IgD-negative memory B cell (primary cell): Measurements from ENCODE around the gene DLG2. TPM values are rescaled to one million over a fixed set of nuclear protein-coding genes. Genes with fewer than 3 reads are reported as not detected.

Source experiments
- H3K27ac Mint-ChIP-seq, 3 donors: one replicate each; pipeline ENCODE4 v1.8.0; 2020 to 2022; ENCODE audit warnings: mild to moderate bottlenecking in 3 of 3, mixed read lengths in 3 of 3, moderate library complexity in 1 of 3
- H3K27me3 Mint-ChIP-seq: one replicate; pipeline ENCODE4 v1.8.0; 2021; ENCODE audit warnings: mixed read lengths
- H3K36me3 Mint-ChIP-seq: one replicate; pipeline ENCODE4 v1.8.0; 2020; ENCODE audit warnings: mild to moderate bottlenecking, mixed read lengths
- H3K4me1 Mint-ChIP-seq, 3 donors: one replicate each; pipeline ENCODE4 v1.8.0; 2020 to 2022; ENCODE audit warnings: mixed read lengths in 3 of 3, mild to moderate bottlenecking in 1 of 3
- H3K4me3 Mint-ChIP-seq, 4 donors: one replicate each; pipeline ENCODE4 v1.8.0; 2020 to 2022; ENCODE audit warnings: mild to moderate bottlenecking in 4 of 4, mixed read lengths in 4 of 4, moderate library complexity in 3 of 4
- H3K9me3 Mint-ChIP-seq, 3 donors: one replicate each; pipeline ENCODE4 v1.8.0; 2020 to 2021; ENCODE audit warnings: mixed read lengths in 3 of 3, mild to moderate bottlenecking in 1 of 3
- polyA plus RNA-seq: library from polyadenylated mRNA; unstranded; fragments of 300-500 nt; fragmentation: Illumina TruSeq; gene quantifications from one replicate; pipeline ENCODE4 v1.2.3, GENCODE V29; 2021

DLG2 gene
- polyA plus RNA-seq, 1 donor from 2014 or later = 2.0 TPM

- Mint-ChIP-seq H3K36me3 (peaks cover 4% of the 10 kb centered on the region), H3K27me3 (no peaks in the 10 kb centered on the region), H3K27ac (no peak overlapping the region), H3K9me3 (peaks cover 2 to 27% (median 23%) of the 10 kb centered on the region in 3 donors), H3K4me1 (peaks cover 0 to 2% (median 0%) of the 10 kb centered on the region in 3 donors), H3K4me3 (no peak overlapping the region)
Observed at GRCh38 chr11:85171648-85172257, 455.4 kb downstream of the DLG2 start.

- no peak overlapping the region for H3K4me3 Mint-ChIP-seq
- H3K4me1 Mint-ChIP-seq = peaks cover 6 to 9% (median 8%) of the 10 kb centered on the region in 3 donors
- H3K9me3 Mint-ChIP-seq = peaks cover 0 to 17% (median 16%) of the 10 kb centered on the region in 3 donors
- no peaks in the 10 kb centered on the region for H3K27me3 Mint-ChIP-seq
- H3K27ac Mint-ChIP-seq = no peak overlapping the region
- peaks cover 4% of the 10 kb centered on the region for H3K36me3 Mint-ChIP-seq
Observed at GRCh38 chr11:85170184-85170583, 457.0 kb downstream of the DLG2 start.

DNA sequence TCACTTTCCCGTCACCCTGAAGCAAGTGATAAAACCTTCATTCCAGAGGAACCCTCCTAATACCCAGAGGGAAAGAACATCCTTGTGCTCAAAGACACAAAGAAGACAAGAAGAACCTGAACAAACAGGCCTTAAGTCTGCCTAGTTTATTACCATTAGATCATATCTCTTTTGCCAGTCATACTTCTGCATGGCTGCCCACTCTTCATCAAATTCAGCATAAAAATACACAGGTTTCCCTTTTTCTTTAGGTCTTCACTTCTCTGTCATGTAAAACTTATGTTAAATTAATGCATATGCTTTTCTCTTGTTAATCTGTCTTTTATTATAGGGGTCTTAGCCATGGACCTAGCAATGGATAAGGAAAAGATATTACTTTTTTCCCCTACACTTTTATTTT lies 459.7 kb downstream of the DLG2 start:
- H3K27me3 Mint-ChIP-seq = no peaks in the 10 kb centered on the region
- peaks cover 11 to 16% (median 13%) of the 10 kb centered on the region in 3 donors for H3K4me1 Mint-ChIP-seq
- no peak overlapping the region for H3K27ac Mint-ChIP-seq
- H3K9me3 Mint-ChIP-seq = peaks cover 0 to 3% (median under 1%) of the 10 kb centered on the region in 3 donors
- H3K4me3 Mint-ChIP-seq = no peak overlapping the region
- no peaks in the 10 kb centered on the region for H3K36me3 Mint-ChIP-seq

- H3K36me3 Mint-ChIP-seq = peaks cover 2% of the 10 kb centered on the region
- no peaks in the 10 kb centered on the region for H3K27me3 Mint-ChIP-seq
- H3K9me3 Mint-ChIP-seq = peaks cover 0 to 2% (median 0%) of the 10 kb centered on the region in 3 donors
- H3K27ac Mint-ChIP-seq = no peak overlapping the region
- H3K4me3 Mint-ChIP-seq = no peak overlapping the region
- H3K4me1 Mint-ChIP-seq = peaks cover 11 to 16% (median 13%) of the 10 kb centered on the region in 3 donors
Observed at GRCh38 chr11:85167038-85167437, 460.1 kb downstream of the DLG2 start.

GRCh38 chr11:85165819-85166218 lies 461.3 kb downstream of the DLG2 start:
- no peaks in the 10 kb centered on the region for H3K27me3 Mint-ChIP-seq
- H3K36me3 Mint-ChIP-seq = peaks cover 3% of the 10 kb centered on the region
- H3K4me1 Mint-ChIP-seq = peaks cover 11 to 16% (median 13%) of the 10 kb centered on the region in 3 donors
- no peak overlapping the region for H3K27ac Mint-ChIP-seq
- H3K4me3 Mint-ChIP-seq = no peak overlapping the region
- H3K9me3 Mint-ChIP-seq = peaks cover 0 to 2% (median 0%) of the 10 kb centered on the region in 3 donors

DNA sequence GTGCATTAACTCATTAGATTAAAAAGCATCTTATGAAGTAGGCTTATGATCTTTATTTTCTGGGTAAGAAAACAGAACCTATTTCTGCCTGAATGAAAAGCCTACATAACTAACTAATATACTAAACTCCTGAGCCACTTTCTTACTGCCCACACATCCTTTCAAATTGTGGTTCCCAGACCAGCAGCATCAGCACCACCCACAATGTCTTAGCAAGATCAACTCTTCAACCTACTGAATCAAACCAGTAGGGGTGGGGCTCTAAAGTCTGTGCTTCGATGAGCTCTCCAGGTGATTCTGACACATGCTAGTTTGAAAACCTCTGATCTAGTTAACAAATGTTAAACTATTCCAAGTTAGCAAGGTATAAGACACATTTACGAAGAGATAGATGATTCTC lies 462.4 kb downstream of the DLG2 start:
- Mint-ChIP-seq H3K4me1 (peaks cover 11 to 16% (median 13%) of the 10 kb centered on the region in 3 donors), H3K36me3 (peaks cover 3% of the 10 kb centered on the region), H3K27me3 (no peaks in the 10 kb centered on the region), H3K4me3 (no peak overlapping the region), H3K27ac (no peak overlapping the region), H3K9me3 (peaks cover 0 to under 1% (median 0%) of the 10 kb centered on the region in 3 donors)

DNA sequence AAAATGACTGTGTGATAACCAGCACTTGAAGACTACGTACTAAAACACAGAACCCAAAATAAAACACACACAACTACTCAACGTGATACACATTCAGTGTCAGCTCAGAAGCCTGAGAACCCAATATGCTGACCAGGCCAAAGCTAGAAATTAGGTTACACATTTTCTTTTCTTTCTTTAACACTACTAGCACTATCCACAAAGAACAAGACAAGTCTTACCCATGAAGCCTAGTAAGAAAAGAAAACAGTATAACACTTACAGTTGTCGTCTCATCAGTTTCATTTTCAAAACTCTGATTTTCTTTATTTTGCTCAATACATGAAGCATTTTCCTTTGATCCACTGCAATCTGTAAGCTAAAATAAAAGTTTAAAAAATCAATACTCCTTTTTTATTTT lies 472.9 kb downstream of the DLG2 start:
- H3K36me3 Mint-ChIP-seq = peaks cover 4% of the 10 kb centered on the region
- no peak overlapping the region for H3K27ac Mint-ChIP-seq
- H3K27me3 Mint-ChIP-seq = no peaks in the 10 kb centered on the region
- peak overlapping the region in 2 of 4 donors; percentile 18 to 29 for H3K4me3 Mint-ChIP-seq
- peaks cover 0 to 3% (median 2%) of the 10 kb centered on the region in 3 donors for H3K4me1 Mint-ChIP-seq
- peaks cover 0 to 9% (median 7%) of the 10 kb centered on the region in 3 donors for H3K9me3 Mint-ChIP-seq

DNA sequence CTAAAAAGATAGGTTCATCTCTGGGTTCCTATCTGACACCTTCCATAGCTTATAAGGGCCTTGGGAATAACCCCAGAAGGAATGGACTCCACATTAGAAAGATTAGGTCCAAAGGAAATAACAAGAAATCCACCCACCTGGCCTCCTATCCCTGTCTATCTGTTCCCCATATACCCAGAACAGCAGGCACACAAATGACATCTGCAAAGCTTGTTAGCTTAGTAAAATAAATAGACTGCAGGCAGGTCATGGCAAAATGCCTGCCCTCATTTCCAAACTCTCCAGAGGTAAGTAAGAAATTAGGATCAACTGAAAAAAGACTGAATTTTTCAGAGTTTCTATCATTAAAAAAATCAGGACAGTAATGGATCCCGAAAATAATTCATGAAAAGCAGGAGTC lies 489.5 kb downstream of the DLG2 start:
- H3K36me3 Mint-ChIP-seq = peaks cover 2% of the 10 kb centered on the region
- peaks cover 0 to 4% (median 3%) of the 10 kb centered on the region in 3 donors for H3K9me3 Mint-ChIP-seq
- no peak overlapping the region for H3K27ac Mint-ChIP-seq
- no peak overlapping the region for H3K4me3 Mint-ChIP-seq
- no peaks in the 10 kb centered on the region for H3K27me3 Mint-ChIP-seq
- peaks cover 0 to 1% (median 0%) of the 10 kb centered on the region in 3 donors for H3K4me1 Mint-ChIP-seq

DNA sequence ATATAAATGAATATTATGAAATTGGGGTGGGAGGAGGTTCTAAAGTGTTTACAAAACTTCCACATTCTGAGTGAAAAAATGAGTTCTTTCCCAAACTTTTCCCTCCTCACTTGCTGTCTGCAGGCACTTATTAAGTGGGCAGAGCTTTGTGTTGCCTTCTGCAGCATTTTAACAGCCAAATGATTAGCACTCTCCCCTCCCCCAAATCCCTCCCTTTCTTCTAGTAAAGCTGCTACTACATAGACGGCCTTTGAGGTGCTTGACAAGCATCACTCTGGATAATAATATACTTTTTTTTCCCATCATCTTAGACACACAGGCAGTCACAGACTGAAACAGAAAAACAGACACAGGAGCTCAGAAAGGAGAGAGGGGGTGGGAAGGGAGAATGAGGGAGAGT lies 493.5 kb downstream of the DLG2 start:
- peaks cover 0 to 1% (median 0%) of the 10 kb centered on the region in 3 donors for H3K4me1 Mint-ChIP-seq
- H3K36me3 Mint-ChIP-seq = peaks cover 2% of the 10 kb centered on the region
- no peaks in the 10 kb centered on the region for H3K27me3 Mint-ChIP-seq
- peaks cover 0 to 3% (median 2%) of the 10 kb centered on the region in 3 donors for H3K9me3 Mint-ChIP-seq
- no peak overlapping the region for H3K4me3 Mint-ChIP-seq
- no peak overlapping the region for H3K27ac Mint-ChIP-seq

DNA sequence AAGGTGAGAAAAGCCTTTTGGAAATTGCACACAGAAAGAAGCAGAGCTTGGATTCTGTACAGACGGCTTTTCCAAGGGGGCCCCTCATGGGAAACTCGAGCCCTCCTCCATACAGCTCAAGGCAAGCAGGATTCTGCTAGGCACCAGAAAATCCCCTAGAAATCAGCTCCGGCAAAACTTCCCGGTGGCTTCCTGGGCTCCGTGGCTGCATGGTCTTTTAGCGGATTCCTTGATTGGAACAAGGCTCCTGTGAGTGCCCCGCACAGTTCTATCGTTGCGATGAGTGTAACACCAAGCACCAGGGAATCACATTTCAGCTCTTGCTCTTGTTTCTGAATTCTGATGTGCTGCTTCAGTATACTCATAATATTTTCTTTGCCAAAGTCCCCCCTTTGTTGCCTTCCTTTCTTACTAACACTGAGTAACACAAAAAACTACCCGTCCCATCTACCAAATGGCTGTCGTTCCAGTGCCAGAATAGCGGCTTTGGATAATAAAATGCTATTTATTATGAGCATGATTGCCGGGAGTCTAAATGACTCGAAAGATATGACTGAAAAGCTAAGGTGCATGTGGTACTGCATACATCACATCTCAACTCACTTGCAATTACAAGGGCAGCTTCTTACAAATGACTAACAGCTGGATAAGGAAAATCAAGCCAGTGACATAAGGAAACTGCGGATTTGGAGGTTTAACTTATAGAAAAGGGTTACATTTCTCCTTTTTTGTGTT lies 494.1 kb downstream of the DLG2 start:
- H3K36me3 Mint-ChIP-seq = peaks cover 2% of the 10 kb centered on the region
- no peak overlapping the region for H3K27ac Mint-ChIP-seq
- peaks cover 0 to 3% (median 2%) of the 10 kb centered on the region in 3 donors for H3K9me3 Mint-ChIP-seq
- peaks cover 0 to 1% (median 0%) of the 10 kb centered on the region in 3 donors for H3K4me1 Mint-ChIP-seq
- H3K4me3 Mint-ChIP-seq = no peak overlapping the region
- H3K27me3 Mint-ChIP-seq = no peaks in the 10 kb centered on the region

DNA sequence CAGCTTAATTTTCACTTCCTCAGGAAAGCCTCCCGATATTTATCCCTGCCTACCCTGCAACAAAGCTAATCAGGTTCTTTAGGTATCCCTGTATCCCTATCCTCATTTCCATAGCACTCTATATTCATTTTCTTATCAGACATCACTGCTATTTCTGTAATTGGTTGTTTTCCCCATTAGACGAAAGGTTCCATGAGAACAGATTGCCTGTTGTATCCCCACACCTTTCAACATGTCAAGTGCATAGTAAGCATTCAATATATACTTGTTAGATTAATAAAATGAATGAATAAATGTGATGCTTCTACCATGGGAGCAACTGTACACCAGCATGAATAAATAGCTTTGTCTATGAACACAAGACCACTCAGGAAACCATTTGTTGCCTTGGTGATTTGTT lies 499.8 kb downstream of the DLG2 start:
- H3K27ac Mint-ChIP-seq = no peak overlapping the region

DNA sequence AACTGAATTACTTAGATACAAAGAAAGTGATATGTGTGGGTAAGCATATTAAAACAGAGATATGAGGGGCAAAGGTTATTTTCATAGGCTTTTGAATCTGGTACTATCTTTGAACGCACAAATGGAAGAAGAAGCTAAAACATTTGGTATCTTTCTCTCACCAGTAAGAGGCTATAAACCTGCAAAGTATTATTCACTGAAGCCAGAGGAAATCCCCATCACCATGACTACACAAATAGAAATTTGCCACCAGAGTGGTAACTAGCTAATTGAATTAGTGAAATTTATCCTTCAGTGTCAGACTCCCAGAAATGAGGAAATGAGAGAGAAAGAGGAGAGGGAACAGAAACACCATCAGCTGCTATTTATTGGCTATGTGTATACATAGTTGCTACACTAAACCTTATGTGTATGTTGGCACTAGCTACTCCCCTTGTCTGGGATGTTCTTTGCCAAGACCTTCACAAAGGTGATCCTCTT lies 503.4 kb downstream of the DLG2 start:
- peak overlapping the region in 3 of 4 donors; percentile 1 to 47 (median 19) for H3K4me3 Mint-ChIP-seq
- no peaks in the 10 kb centered on the region for H3K36me3 Mint-ChIP-seq
- H3K4me1 Mint-ChIP-seq = peaks cover 8 to 25% (median 22%) of the 10 kb centered on the region in 3 donors
- H3K27ac Mint-ChIP-seq = peak overlapping the region; percentile 27 to 89 (median 63)
- no peaks in the 10 kb centered on the region for H3K27me3 Mint-ChIP-seq
- peaks cover 0 to 5% (median 0%) of the 10 kb centered on the region in 3 donors for H3K9me3 Mint-ChIP-seq

More for the DNA sequence above, 499.8 kb downstream of the DLG2 start:
- peaks cover 8 to 22% (median 19%) of the 10 kb centered on the region in 3 donors for H3K4me1 Mint-ChIP-seq
- H3K36me3 Mint-ChIP-seq = no peaks in the 10 kb centered on the region
- H3K27me3 Mint-ChIP-seq = no peaks in the 10 kb centered on the region
- peaks cover 0 to under 1% (median 0%) of the 10 kb centered on the region in 3 donors for H3K9me3 Mint-ChIP-seq
- H3K4me3 Mint-ChIP-seq = no peak overlapping the region

DNA sequence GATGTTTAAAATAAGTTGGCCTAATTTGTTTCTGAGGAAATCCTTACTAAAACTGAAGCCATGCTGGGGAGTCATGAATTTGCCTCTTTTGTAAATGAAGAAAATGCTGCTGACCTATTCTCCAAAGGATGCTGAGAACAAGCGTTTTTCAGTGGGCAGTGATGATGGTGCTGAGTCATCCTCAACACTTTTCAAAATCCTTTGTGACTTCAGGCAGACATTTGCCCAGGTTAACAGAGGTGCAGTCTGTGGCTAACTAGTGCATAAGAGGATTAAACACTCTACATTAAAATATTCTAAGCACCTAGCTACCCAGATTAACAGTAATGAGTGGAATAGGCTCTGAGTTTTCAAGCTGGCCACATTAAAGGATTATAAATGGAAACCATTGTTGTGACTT lies 509.0 kb downstream of the DLG2 start:
- no peaks in the 10 kb centered on the region for H3K27me3 Mint-ChIP-seq
- no peaks in the 10 kb centered on the region for H3K36me3 Mint-ChIP-seq
- H3K4me1 Mint-ChIP-seq = peaks cover 1 to 20% (median 6%) of the 10 kb centered on the region in 3 donors
- H3K27ac Mint-ChIP-seq = peak overlapping the region in 1 of 3 donors; percentile 47
- no peak overlapping the region for H3K4me3 Mint-ChIP-seq
- peaks cover 0 to 5% (median 0%) of the 10 kb centered on the region in 3 donors for H3K9me3 Mint-ChIP-seq

DNA sequence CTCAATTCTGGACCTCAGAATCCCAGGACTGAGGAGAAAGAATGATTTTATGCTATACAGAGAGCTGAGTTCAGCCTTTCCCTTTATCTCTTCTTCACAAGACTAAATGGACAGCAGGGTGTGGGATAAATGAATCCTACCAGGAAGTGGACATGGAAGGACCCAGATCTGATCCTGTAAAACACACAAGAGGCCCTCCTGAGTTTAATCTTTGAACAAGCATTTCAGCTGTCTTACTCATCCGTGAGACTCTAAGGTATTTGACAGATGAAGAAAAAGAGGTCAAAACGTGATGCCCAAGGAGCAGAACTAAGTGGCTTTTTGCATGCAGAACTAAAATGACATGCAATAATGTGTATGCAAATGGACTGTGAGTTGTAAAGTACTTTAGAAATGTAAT lies 511.3 kb downstream of the DLG2 start:
- Mint-ChIP-seq H3K4me1 (peaks cover 6 to 18% (median 11%) of the 10 kb centered on the region in 3 donors), H3K36me3 (no peaks in the 10 kb centered on the region), H3K27me3 (peaks cover 2% of the 10 kb centered on the region), H3K9me3 (no peaks in the 10 kb centered on the region), H3K4me3 (no peak overlapping the region), H3K27ac (no peak overlapping the region)

GRCh38 chr11:85114786-85115185 lies 512.4 kb downstream of the DLG2 start:
- peaks cover 15 to 28% (median 20%) of the 10 kb centered on the region in 3 donors for H3K4me1 Mint-ChIP-seq

More at GRCh38 chr11:85114786-85115185, 512.4 kb downstream of the DLG2 start:
- no peaks in the 10 kb centered on the region for H3K9me3 Mint-ChIP-seq
- H3K4me3 Mint-ChIP-seq = no peak overlapping the region
- peaks cover 2% of the 10 kb centered on the region for H3K27me3 Mint-ChIP-seq
- peak overlapping the region in 1 of 3 donors; percentile 19 for H3K27ac Mint-ChIP-seq
- H3K36me3 Mint-ChIP-seq = no peaks in the 10 kb centered on the region
